Measurements from ENCODE around the gene ATP13A2. TPM values are rescaled to one million over a fixed set of nuclear protein-coding genes. Genes with fewer than 3 reads are reported as not detected.
"Not testable (repeated sequence)": the region's sequence is repeated elsewhere in the genome, so short reads cannot be mapped to it uniquely, and the experiment has no call there.

Gene ATP13A2
- total RNA-seq, 2 experiments from 2014 or later = 49.2 to 52.9 TPM

DNA sequence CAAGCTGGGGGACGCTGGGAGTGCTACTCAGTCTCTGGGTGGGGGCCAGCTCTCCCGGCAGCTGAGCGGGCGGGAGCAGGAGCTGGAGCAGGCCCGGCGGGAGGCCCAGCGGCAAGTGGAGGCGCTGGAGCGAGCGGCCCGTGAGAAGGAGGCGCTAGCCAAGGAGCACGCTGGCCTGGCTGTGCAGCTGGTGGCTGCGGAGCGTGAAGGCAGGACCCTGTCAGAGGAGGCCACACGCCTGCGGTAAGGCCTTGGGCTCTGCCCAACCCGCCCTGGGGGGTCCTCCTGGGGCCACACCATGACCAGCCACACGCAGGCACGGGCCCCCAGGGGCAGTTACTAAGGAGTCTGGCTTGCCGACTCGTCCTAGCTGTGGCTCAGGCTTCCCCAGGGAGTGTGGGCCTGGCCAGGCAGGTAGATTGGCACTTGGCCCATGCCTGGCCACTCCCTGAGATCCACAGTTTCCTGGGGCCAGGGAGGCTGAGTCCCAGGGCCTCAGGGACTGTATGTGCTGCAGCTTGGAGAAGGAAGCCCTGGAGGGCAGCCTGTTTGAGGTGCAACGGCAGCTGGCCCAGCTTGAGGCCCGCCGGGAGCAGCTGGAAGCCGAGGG lies 63.3 kb downstream of the ATP13A2 start:
- not testable (repeated sequence) for H3K4me3 Mint-ChIP-seq; H3K9me3 Mint-ChIP-seq (ENCODE audit: low read depth); H3K4me1 Mint-ChIP-seq; H3K27ac Mint-ChIP-seq; ATAC-seq; DNase-seq; H3K27me3 Mint-ChIP-seq; H3K36me3 Mint-ChIP-seq
- CTCF ChIA-PET = interaction anchor here (1.5 to 1.9 kb wide), 2 partner anchors 12 to 327 kb away, joined by 5 to 6 read pairs; no protein-coding TSS in a partner anchor

- H3K9me3 Mint-ChIP-seq (ENCODE audit: low read depth) = no peaks in the 10 kb centered on the region
- DNase-seq = no peak
- H3K4me1 Mint-ChIP-seq = no peaks in the 10 kb centered on the region
- H3K36me3 Mint-ChIP-seq = no peaks in the 10 kb centered on the region
- no peak overlapping the region for H3K27ac Mint-ChIP-seq
- H3K27me3 Mint-ChIP-seq = no peaks in the 10 kb centered on the region
- CTCF ChIA-PET = interaction anchor here (1.6 kb wide), 1 partner anchor 325 kb away, joined by 11 read pairs; no protein-coding TSS in a partner anchor
- ATAC-seq = no peak
- no peak overlapping the region for H3K4me3 Mint-ChIP-seq
Measured at GRCh38 chr1:16946646-16947045, 65.1 kb downstream of the ATP13A2 start.

- not testable (repeated sequence) for H3K4me1 Mint-ChIP-seq; H3K9me3 Mint-ChIP-seq (ENCODE audit: low read depth); ATAC-seq; H3K36me3 Mint-ChIP-seq; H3K27ac Mint-ChIP-seq; H3K4me3 Mint-ChIP-seq; H3K27me3 Mint-ChIP-seq; DNase-seq
- CTCF ChIA-PET = interaction anchor here (1.6 kb wide), 1 partner anchor 325 kb away, joined by 11 read pairs; no protein-coding TSS in a partner anchor
Measured at GRCh38 chr1:16946185-16946584, 65.5 kb downstream of the ATP13A2 start.

GRCh38 chr1:16945512-16945911 lies 66.2 kb downstream of the ATP13A2 start:
- ATAC-seq; H3K27ac Mint-ChIP-seq; H3K4me1 Mint-ChIP-seq; H3K4me3 Mint-ChIP-seq; H3K9me3 Mint-ChIP-seq (ENCODE audit: low read depth); DNase-seq; H3K27me3 Mint-ChIP-seq; H3K36me3 Mint-ChIP-seq: not testable (repeated sequence)
- CTCF ChIA-PET = interaction anchor here (1.6 kb wide), 1 partner anchor 324 kb away, joined by 11 read pairs; no protein-coding TSS in a partner anchor

- DNase-seq (no peak), ATAC-seq (no peak)
- no peak overlapping the region for H3K27ac Mint-ChIP-seq
- no peaks in the 10 kb centered on the region for H3K27me3 Mint-ChIP-seq
- no peaks in the 10 kb centered on the region for H3K4me1 Mint-ChIP-seq
- CTCF ChIA-PET = interaction anchor here (3.8 kb wide), 1 partner anchor 16 kb away, joined by 12 read pairs; no protein-coding TSS in a partner anchor
- H3K4me3 Mint-ChIP-seq = no peak overlapping the region
- H3K36me3 Mint-ChIP-seq = no peaks in the 10 kb centered on the region
- no peaks in the 10 kb centered on the region for H3K9me3 Mint-ChIP-seq (ENCODE audit: low read depth)
Measured at GRCh38 chr1:16944038-16944437, 67.7 kb downstream of the ATP13A2 start.

- CTCF ChIA-PET, H3K27ac Mint-ChIP-seq: not testable (repeated sequence)
Measured at GRCh38 chr1:16939386-16940180, 72.1 kb downstream of the ATP13A2 start.

GRCh38 chr1:16938351-16939321 lies 73.1 kb downstream of the ATP13A2 start:
- Mint-ChIP-seq H3K36me3 (no peaks in the 10 kb centered on the region), H3K4me3 (no peak overlapping the region), H3K27ac (no peak overlapping the region), H3K4me1 (no peaks in the 10 kb centered on the region), H3K9me3 (ENCODE audit: low read depth) (no peaks in the 10 kb centered on the region), H3K27me3 (no peaks in the 10 kb centered on the region)
- DNase-seq (no peak), ATAC-seq (no peak)
- CTCF ChIA-PET = no interaction called here

More at GRCh38 chr1:16939386-16940180, 72.1 kb downstream of the ATP13A2 start:
- H3K9me3 Mint-ChIP-seq (ENCODE audit: low read depth); H3K27me3 Mint-ChIP-seq; H3K4me1 Mint-ChIP-seq; H3K4me3 Mint-ChIP-seq; H3K36me3 Mint-ChIP-seq; DNase-seq: not testable (repeated sequence)
- ATAC-seq = peak; percentile 23

DNA sequence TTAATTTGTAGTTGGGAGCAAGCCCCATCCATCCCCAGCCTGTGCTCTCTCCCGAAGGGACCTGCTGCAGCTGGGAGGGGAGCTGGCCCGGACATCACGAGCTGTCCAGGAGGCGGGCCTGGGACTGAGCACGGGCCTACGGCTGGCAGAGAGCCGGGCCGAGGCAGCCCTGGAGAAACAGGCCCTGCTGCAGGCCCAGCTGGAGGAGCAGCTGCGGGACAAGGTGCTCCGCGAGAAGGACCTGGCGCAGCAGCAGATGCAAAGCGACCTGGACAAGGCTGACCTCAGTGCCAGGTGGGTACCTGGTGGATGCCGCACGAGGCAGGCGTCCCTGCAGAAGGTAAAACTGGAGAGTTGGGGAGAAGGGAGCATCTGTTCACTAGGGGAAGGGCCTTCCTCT lies 75.1 kb downstream of the ATP13A2 start:
- not testable (repeated sequence) for ATAC-seq; DNase-seq; H3K27ac Mint-ChIP-seq; H3K27me3 Mint-ChIP-seq; H3K36me3 Mint-ChIP-seq; H3K4me1 Mint-ChIP-seq; H3K9me3 Mint-ChIP-seq (ENCODE audit: low read depth); H3K4me3 Mint-ChIP-seq
- CTCF ChIA-PET = interaction anchor here (1.0 kb wide), 1 partner anchor 24 kb away, joined by 5 read pairs; no protein-coding TSS in a partner anchor

Other genes with a start within 250 kb of the ATP13A2 start
- gene RNU1-2, start 115.9 kb downstream of the ATP13A2 start, total RNA-seq = 1,000 to 10,000 TPM in 1 of 2 experiments, 100 to 1,000 TPM in 1; 922 to 3,744 TPM
- gene CROCC, start 90.0 kb downstream of the ATP13A2 start, total RNA-seq = 10 to 100 TPM; 20.5 to 26.6 TPM
- gene MFAP2, start 31.3 kb downstream of the ATP13A2 start, total RNA-seq = not detected
- 100 to 1,000 TPM; 108 TPM for gene SDHB, start 42.1 kb upstream of the ATP13A2 start, total RNA-seq
- under 1 TPM; 0.09 to 0.23 TPM for gene PADI2, start 107.5 kb upstream of the ATP13A2 start, total RNA-seq
- not detected for gene PADI1, start 193.2 kb upstream of the ATP13A2 start, total RNA-seq
- not detected for gene PADI3, start 237.2 kb upstream of the ATP13A2 start, total RNA-seq